ENCODE measurements around the gene PNMA8C.

GRCh38 chr19:46393456-46394401 lies 35.0 kb downstream of the PNMA8C start:
- TF ChIP-seq CTCF (conservative IDR thresholded peaks at IDR 0.05), result no peak
- TF ChIP-seq ZFX (IDR thresholded peaks at IDR 0.05), result no peak
